Measurements from ENCODE around the gene TALDO1.

Gene TALDO1

GRCh38 chr11:793556-793955 lies 46.3 kb downstream of the TALDO1 start:
- Histone ChIP-seq H3K9me3 (ENCODE audit: insufficient read depth, low read depth, low read length) (no peaks in the 10 kb centered on the region), H3K27me3 (ENCODE audit: insufficient read depth, low read length, poor library complexity, severe bottlenecking) (no peaks in the 10 kb centered on the region), H3K4me2 (ENCODE audit: low read depth, low read length, poor library complexity, severe bottlenecking) (no peak overlapping the region), H3K36me3 (ENCODE audit: insufficient read depth, low read length) (no peaks in the 10 kb centered on the region), H3K79me2 (ENCODE audit: insufficient read depth, low read length) (peaks cover 19% of the 10 kb centered on the region; the same call in 1 of the 2 replicates), H3K4me3 (ENCODE audit: low read length, poor library complexity, severe bottlenecking) (no peak overlapping the region), H3K9ac (ENCODE audit: low read depth, low read length, poor library complexity, severe bottlenecking) (no peak overlapping the region), H2AFZ (ENCODE audit: low read length) (no peak overlapping the region), H4K20me1 (ENCODE audit: insufficient read depth, low read length, poor library complexity, severe bottlenecking) (peaks cover 14% of the 10 kb centered on the region), H3F3A (ENCODE audit: low read depth) (peaks cover 3% of the 10 kb centered on the region; the same call in 1 of the 2 replicates), H3K4me1 (ENCODE audit: insufficient read depth, low read length, poor library complexity, severe bottlenecking) (peaks cover 17% of the 10 kb centered on the region), H3K9me2 (replicated peaks; ENCODE audit: low read depth, low read length) (no peaks in the 10 kb centered on the region)
- TF ChIP-seq EZH2phosphoT487 (IDR thresholded peaks at IDR 0.05; ENCODE audit: borderline replicate concordance), result no peak
- TF ChIP-seq CTCF (conservative IDR thresholded peaks at IDR 0.05; ENCODE audit: low read length), result no peak

- Histone ChIP-seq H3K27me3 (ENCODE audit: insufficient read depth, low read length, poor library complexity, severe bottlenecking) (no peaks in the 10 kb centered on the region), H3K9me3 (ENCODE audit: insufficient read depth, low read depth, low read length) (no peaks in the 10 kb centered on the region), H4K20me1 (ENCODE audit: insufficient read depth, low read length, poor library complexity, severe bottlenecking) (peaks cover 14% of the 10 kb centered on the region), H3K9ac (ENCODE audit: low read depth, low read length, poor library complexity, severe bottlenecking) (no peak overlapping the region), H3K79me2 (ENCODE audit: insufficient read depth, low read length) (peaks cover 19% of the 10 kb centered on the region; the same call in 1 of the 2 replicates), H3F3A (ENCODE audit: low read depth) (peaks cover 3% of the 10 kb centered on the region; the same call in 1 of the 2 replicates), H3K4me3 (ENCODE audit: low read length, poor library complexity, severe bottlenecking) (peak overlapping the region; percentile 85), H2AFZ (ENCODE audit: low read length) (no peak overlapping the region), H3K4me1 (ENCODE audit: insufficient read depth, low read length, poor library complexity, severe bottlenecking) (peaks cover 17% of the 10 kb centered on the region), H3K4me2 (ENCODE audit: low read depth, low read length, poor library complexity, severe bottlenecking) (peak overlapping the region; percentile 100), H3K9me2 (replicated peaks; ENCODE audit: low read depth, low read length) (no peaks in the 10 kb centered on the region), H3K36me3 (ENCODE audit: insufficient read depth, low read length) (no peaks in the 10 kb centered on the region)
- TF ChIP-seq EZH2phosphoT487 (IDR thresholded peaks at IDR 0.05; ENCODE audit: borderline replicate concordance), result no peak
- TF ChIP-seq CTCF (conservative IDR thresholded peaks at IDR 0.05; ENCODE audit: low read length), result no peak
Measured at GRCh38 chr11:794013-794765, 46.9 kb downstream of the TALDO1 start.

- no peaks in the 10 kb centered on the region for H3K9me2 ChIP-seq (replicated peaks; ENCODE audit: low read depth, low read length)
- peak overlapping the region; percentile 100 for H3K4me2 ChIP-seq (ENCODE audit: low read depth, low read length, poor library complexity, severe bottlenecking)
- no peak overlapping the region for H2AFZ ChIP-seq (ENCODE audit: low read length)
- H3K79me2 ChIP-seq (ENCODE audit: insufficient read depth, low read length), result peaks cover 19% of the 10 kb centered on the region; the same call in 1 of the 2 replicates
- H3F3A ChIP-seq (ENCODE audit: low read depth), result peaks cover 3% of the 10 kb centered on the region; the same call in 1 of the 2 replicates
- H3K4me3 ChIP-seq (ENCODE audit: low read length, poor library complexity, severe bottlenecking), result peak overlapping the region; percentile 85
- H3K27me3 ChIP-seq (ENCODE audit: insufficient read depth, low read length, poor library complexity, severe bottlenecking), result no peaks in the 10 kb centered on the region
- no peaks in the 10 kb centered on the region for H3K36me3 ChIP-seq (ENCODE audit: insufficient read depth, low read length)
- H3K4me1 ChIP-seq (ENCODE audit: insufficient read depth, low read length, poor library complexity, severe bottlenecking), result peaks cover 17% of the 10 kb centered on the region
- peaks cover 14% of the 10 kb centered on the region for H4K20me1 ChIP-seq (ENCODE audit: insufficient read depth, low read length, poor library complexity, severe bottlenecking)
- H3K9me3 ChIP-seq (ENCODE audit: insufficient read depth, low read depth, low read length), result no peaks in the 10 kb centered on the region
- peak overlapping the region; percentile 83 for H3K9ac ChIP-seq (ENCODE audit: low read depth, low read length, poor library complexity, severe bottlenecking)
- TF ChIP-seq EZH2phosphoT487 (IDR thresholded peaks at IDR 0.05; ENCODE audit: borderline replicate concordance), result no peak
- no peak for TF ChIP-seq CTCF (conservative IDR thresholded peaks at IDR 0.05; ENCODE audit: low read length)
Measured at GRCh38 chr11:794766-795633, 47.7 kb downstream of the TALDO1 start.

All from Loucy (cell line).